Heart left ventricle (tissue), 16 donors: ENCODE measurements around the gene CLMN. TPM values are rescaled to one million over a fixed set of nuclear protein-coding genes. Genes with fewer than 3 reads are reported as not detected.
A peak's percentile ranks its signal among the peaks of the same experiment; 100 is the strongest.

Experiments used
- ATAC-seq, 4 donors: fragments of 200-7000 bp; cut with Tn5 transposase; one replicate each; pipeline ENCODE4 v1.9.1; 2020 to 2022; ENCODE audit warnings: moderate library complexity in 4 of 4, mild to moderate bottlenecking in 3 of 4, moderate number of reproducible peaks in 1 of 4
- DNase-seq, 5 donors: peaks; one replicate each; pipeline ENCODE4 v3.0.0-alpha.2; 2020
- H3K27ac ChIP-seq, 12 donors: fragments of 200-600 bp; sonication (generic) in 4 of 12; one replicate each; pipeline versions ENCODE4 v1.5.0 to v1.8.0; 2016 to 2022; ENCODE audit warnings: mild to moderate bottlenecking in 2 of 12
- H3K27me3 ChIP-seq, 9 donors: fragments of 200-600 bp; sonication (generic) in 2 of 9; one replicate each; pipeline versions ENCODE4 v1.5.1 to v1.8.0; 2016 to 2022; ENCODE audit warnings: mild to moderate bottlenecking in 3 of 9
- H3K36me3 ChIP-seq, 9 donors: fragments of 200-600 bp; sonication (generic) in 2 of 9; one replicate each; pipeline versions ENCODE4 v1.5.0 to v1.8.0; 2018 to 2022; ENCODE audit warnings: mild to moderate bottlenecking in 2 of 9
- H3K4me1 ChIP-seq, 12 donors: fragments of 200-600 bp; sonication (generic) in 4 of 12; one replicate each; pipeline versions ENCODE4 v1.5.0 to v1.8.0; 2016 to 2022; ENCODE audit warnings: mild to moderate bottlenecking in 3 of 12
- H3K4me3 ChIP-seq, 12 donors: fragments of 200-600 bp; sonication (generic) in 4 of 12; one replicate each; pipeline versions ENCODE4 v1.5.0 to v1.8.0; 2017 to 2022; ENCODE audit warnings: mild to moderate bottlenecking in 9 of 12, moderate library complexity in 4 of 12
- H3K9me3 ChIP-seq, 12 donors: fragments of 200-600 bp; sonication (generic) in 4 of 12; one replicate each; pipeline versions ENCODE4 v1.5.0 to v1.8.0; 2016 to 2022; ENCODE audit warnings: mild to moderate bottlenecking in 1 of 12
- POLR2A ChIP-seq, 2 donors: fragments of 450-650 bp; IDR thresholded peaks; one replicate each; pipeline ENCODE4 v1.6.1; 2017; ENCODE audit warnings: antibody characterized with exemption in 2 of 2, mild to moderate bottlenecking in 2 of 2, moderate library complexity in 2 of 2
- WGBS, 4 donors: extraction: QIAGEN DNeasy Blood & Tissue Kit in 2 of 4; methylation state at CpG; one replicate each; pipeline versions ENCODE4 v1.1.5 to v1.1.7; 2013 to 2018; 5-methylcytosine and 5-hydroxymethylcytosine counted together
- intact Hi-C, 10 donors: fragments of 100-400 bp; cut with DNase I; formaldehyde crosslinking; loops; one replicate each; pipeline versions ENCODE4 v1.11.1 to v1.14.2; 2022
- polyA plus RNA-seq, 2 donors: library from polyadenylated mRNA; stranded (reverse); fragments of 200-250 nt; gene quantifications; one replicate each; pipeline ENCODE4 v1.2.3, GENCODE V29; 2013
- total RNA-seq, 9 donors: library from RNA; depleted of rRNA in 2 of 9; stranded (reverse); fragments of >200 nt in 2 of 9; fragmentation: NEBNext Ultra II Directional in 3 of 9; extraction: Animal tissue kit (Norgen Biotek cat#: 25700) in 3 of 9; gene quantifications; one replicate each; pipeline versions ENCODE4 v1.1.0 to v1.2.4, GENCODE V29; 2016 to 2023
- TF ChIP-seq, protein P1 (sequence below), 12 donors: fragments of 200-600 bp; sonication (generic) in 4 of 12; IDR thresholded peaks; one replicate each; pipeline versions ENCODE4 v1.5.0 to v1.8.0; 2018 to 2022; ENCODE audit warnings: antibody characterized with exemption in 12 of 12, mild to moderate bottlenecking in 5 of 12
- donor health status: ischemic (EF 13 %, LVEDD 7.1; RV severe dilation, severe dysfunction).
- donor health status: healthy with polysubstance abuse.
- donor health status: DM: no; HTN: yes; CAD: no.
- donor health status: DM: no; HTN: no; CAD: no.
- donor health status: ischemic (EF 25% LVEDD 6.9; RV normal size, moderate dysfunction).
- donor health status: ischemic (EF 25% LVEDD 5.7; RV mildly dilated, moderate dysfunction).
- donor health status: healthy.
- donor health status: DM: yes; HTN: yes; CAD: no.
- donor health status: ischemic (EF 35%, LVEDD 5.7; RV mildly dilated, moderate dysfunction).
- donor health status: nonischemic (EF 11% LVEDD 7.7; RV severe dilation, severe dysfunction).
- donor health status: DM: yes; HTN: yes; CAD: no.
- donor health status: PGD.
- donor health status: ischemic (EF 29% LVEDD 5.4; RV normal size, mild dysfunction).
- donor health status: nonischemic (EF 23%, LVEDD 6.1; RV moderate dilation, normal function).

CLMN gene
- total and polyA plus RNA-seq, 11 donors, result 3.1 to 10.2 (median 6.7) TPM

DNA sequence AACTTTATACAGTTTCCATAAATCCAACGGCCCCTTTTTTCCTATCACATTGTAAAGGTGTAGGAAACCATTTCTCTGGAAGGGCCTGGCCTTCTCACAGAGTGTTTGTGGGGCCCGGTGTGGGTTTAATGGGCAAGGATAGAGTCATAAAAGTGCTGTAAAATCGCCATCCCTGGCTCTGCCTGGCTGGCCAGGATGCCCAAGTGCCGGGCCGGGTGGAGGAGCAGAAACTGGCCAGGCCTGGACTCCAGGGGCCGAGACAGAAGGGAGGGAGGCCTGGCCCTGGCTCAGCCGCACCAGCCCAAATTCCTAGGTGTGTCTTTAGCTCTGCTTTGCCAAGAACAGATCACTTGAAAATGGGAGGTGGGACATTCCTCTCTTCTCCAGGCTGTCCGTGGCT lies 85.3 kb downstream of the CLMN start:
- H3K36me3 ChIP-seq, result no peaks in the 10 kb centered on the region
- intact Hi-C loops, result loop anchor here in 2 of 10 donors (5.0 to 10.0 kb wide), 3 partner anchors 58 to 200 kb away; no protein-coding TSS in a partner anchor
- ATAC-seq (peak in 1 of 4 donors; percentile 13), DNase-seq (no peak)
- H3K9me3 ChIP-seq, result no peaks in the 10 kb centered on the region
- H3K27ac ChIP-seq, result peak overlapping the region in 9 of 12 donors; percentile 10 to 58 (median 47)
- H3K27me3 ChIP-seq, result peaks cover 0 to 18% (median 0%) of the 10 kb centered on the region in 9 donors
- H3K4me3 ChIP-seq, result no peak overlapping the region
- WGBS, 4 donors, result 71 to 82% (median 74%) methylated on average over 8 of the region's 8 CpGs
- H3K4me1 ChIP-seq, result peaks cover 0 to 52% (median 13%) of the 10 kb centered on the region in 12 donors
- no peak for TF ChIP-seq POLR2A (IDR thresholded peaks at IDR 0.05)
- TF ChIP-seq, protein P1, sequence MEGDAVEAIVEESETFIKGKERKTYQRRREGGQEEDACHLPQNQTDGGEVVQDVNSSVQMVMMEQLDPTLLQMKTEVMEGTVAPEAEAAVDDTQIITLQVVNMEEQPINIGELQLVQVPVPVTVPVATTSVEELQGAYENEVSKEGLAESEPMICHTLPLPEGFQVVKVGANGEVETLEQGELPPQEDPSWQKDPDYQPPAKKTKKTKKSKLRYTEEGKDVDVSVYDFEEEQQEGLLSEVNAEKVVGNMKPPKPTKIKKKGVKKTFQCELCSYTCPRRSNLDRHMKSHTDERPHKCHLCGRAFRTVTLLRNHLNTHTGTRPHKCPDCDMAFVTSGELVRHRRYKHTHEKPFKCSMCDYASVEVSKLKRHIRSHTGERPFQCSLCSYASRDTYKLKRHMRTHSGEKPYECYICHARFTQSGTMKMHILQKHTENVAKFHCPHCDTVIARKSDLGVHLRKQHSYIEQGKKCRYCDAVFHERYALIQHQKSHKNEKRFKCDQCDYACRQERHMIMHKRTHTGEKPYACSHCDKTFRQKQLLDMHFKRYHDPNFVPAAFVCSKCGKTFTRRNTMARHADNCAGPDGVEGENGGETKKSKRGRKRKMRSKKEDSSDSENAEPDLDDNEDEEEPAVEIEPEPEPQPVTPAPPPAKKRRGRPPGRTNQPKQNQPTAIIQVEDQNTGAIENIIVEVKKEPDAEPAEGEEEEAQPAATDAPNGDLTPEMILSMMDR (IDR thresholded peaks at IDR 0.05), result no peak

DNA sequence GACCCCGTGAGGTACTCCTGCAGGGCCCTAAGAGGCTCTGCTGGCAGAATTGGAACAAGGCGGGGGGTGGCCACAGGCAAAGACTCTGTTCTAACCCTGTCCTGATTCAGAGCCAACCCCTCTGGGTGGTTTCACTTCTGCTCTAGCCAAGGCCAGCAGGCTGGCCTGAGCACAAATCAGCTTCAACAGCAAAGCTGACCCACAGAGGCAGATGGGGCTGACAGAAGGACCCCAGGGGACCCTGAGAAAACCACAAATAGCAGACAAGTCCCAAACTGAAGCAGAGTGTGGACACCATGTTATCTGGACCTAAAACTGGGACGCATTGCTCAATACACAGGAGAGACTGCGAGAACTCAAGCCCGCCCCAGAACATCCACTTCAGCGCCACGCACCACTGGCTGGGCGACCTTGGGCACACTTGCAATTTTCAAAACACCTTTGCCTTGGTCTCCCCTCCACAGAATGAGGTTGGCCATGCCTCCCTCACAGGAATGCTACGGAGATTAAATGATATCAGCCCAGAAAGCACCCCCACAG lies 85.9 kb downstream of the CLMN start:
- WGBS, 4 donors, result 64 to 85% (median 73%) methylated on average over 8 to 9 of the region's 9 CpGs
- Histone ChIP-seq H3K36me3 (no peaks in the 10 kb centered on the region), H3K27ac (peak overlapping the region in 7 of 12 donors; percentile 24 to 53 (median 47)), H3K4me1 (peaks cover 0 to 52% (median 13%) of the 10 kb centered on the region in 12 donors), H3K9me3 (no peaks in the 10 kb centered on the region), H3K4me3 (no peak overlapping the region), H3K27me3 (peaks cover 0 to 22% (median 0%) of the 10 kb centered on the region in 9 donors)
- TF ChIP-seq POLR2A (IDR thresholded peaks at IDR 0.05), result no peak
- TF ChIP-seq, protein P1 (IDR thresholded peaks at IDR 0.05), result no peak
- DNase-seq, result peak; percentile 63 to 88 (median 72)
- intact Hi-C loops, result loop anchor here in 2 of 10 donors (5.0 to 10.0 kb wide), 3 partner anchors 59 to 201 kb away; no protein-coding TSS in a partner anchor
- peak; percentile 76 to 90 (median 86) for ATAC-seq

DNA sequence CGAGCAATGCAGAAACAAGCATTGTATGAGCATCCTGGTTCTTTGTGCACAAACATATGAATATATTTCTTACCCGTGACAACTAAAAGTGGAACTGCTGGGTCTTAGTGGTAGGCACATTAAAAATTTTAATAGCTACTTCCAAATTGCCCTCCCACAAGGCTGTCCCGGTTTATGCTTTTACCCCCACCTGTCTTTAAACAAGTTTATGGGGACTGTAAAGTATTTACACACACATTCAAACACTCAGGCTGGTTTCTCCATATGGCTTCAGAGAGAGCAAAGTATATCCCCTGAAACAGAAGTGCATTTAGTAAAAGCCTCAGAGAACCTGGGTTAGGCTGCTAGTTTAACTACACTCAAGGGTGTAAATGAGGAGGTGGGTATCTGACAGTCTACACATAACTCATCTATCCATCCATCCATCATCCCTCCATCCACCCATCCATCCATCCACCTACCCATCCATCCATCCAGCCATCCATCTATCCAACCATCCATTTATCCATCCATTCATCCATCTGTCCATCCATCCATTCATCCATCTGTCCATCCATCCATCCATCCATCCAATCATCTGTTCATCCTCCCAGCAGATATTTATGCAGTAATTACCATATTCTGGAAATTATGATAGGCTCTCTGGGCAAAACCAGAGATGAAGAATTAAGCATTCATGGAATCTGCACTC lies 86.7 kb downstream of the CLMN start:
- ATAC-seq (no peak), DNase-seq (no peak)
- Histone ChIP-seq H3K27me3 (peaks cover 0 to 29% (median 0%) of the 10 kb centered on the region in 9 donors), H3K36me3 (no peaks in the 10 kb centered on the region), H3K4me3 (no peak overlapping the region), H3K9me3 (no peaks in the 10 kb centered on the region), H3K27ac (peak overlapping the region in 4 of 12 donors; percentile 13 to 53 (median 39)), H3K4me1 (peaks cover 0 to 52% (median 13%) of the 10 kb centered on the region in 12 donors)
- intact Hi-C loops, result loop anchor here in 2 of 10 donors (5.0 to 10.0 kb wide), 3 partner anchors 59 to 202 kb away; no protein-coding TSS in a partner anchor
- no peak for TF ChIP-seq POLR2A (IDR thresholded peaks at IDR 0.05)
- TF ChIP-seq, protein P1 (IDR thresholded peaks at IDR 0.05), result no peak
- WGBS, 4 donors, result 92 to 99% (median 95%) methylated on average over 3 of the region's 3 CpGs
